ENCODE measurements around the gene MYO5B. TPM values are rescaled to one million over a fixed set of nuclear protein-coding genes. Genes with fewer than 3 reads are reported as not detected.

Gene MYO5B
- total RNA-seq, 1 donor from 2014 or later = 0.27 TPM

GRCh38 chr18:49778826-49779465, 416.0 kb downstream of the MYO5B start:
- intact Hi-C loops (cut with micrococcal nuclease) = no loop called here

Other genes with a start within 250 kb of the MYO5B start
- gene CFAP53, start 71.3 kb upstream of the MYO5B start, total RNA-seq = 0.44 and 0.61 TPM in 2 replicates
- 100 and 111 TPM in 2 replicates for gene MBD1, start 86.4 kb upstream of the MYO5B start, total RNA-seq
- 134 TPM in 2 replicates for gene CXXC1, start 92.5 kb upstream of the MYO5B start, total RNA-seq
- 23.7 and 27.0 TPM in 2 replicates for gene SKA1, start 179.9 kb upstream of the MYO5B start, total RNA-seq